H1 (cell line): ENCODE measurements around the gene CAPZA2. TPM values are rescaled to one million over a fixed set of nuclear protein-coding genes. Genes with fewer than 3 reads are reported as not detected.

Experiments used
- CHD7 ChIP-seq: fragments of 300-600 bp; sonication (generic); IDR thresholded peaks from 2 replicates; pipeline ENCODE4 v1.7.1; 2012; ENCODE audit warnings: low read length, moderate library complexity, mild to moderate bottlenecking, inconsistent platforms; ENCODE audit not compliant: insufficient replicate concordance
- polyA plus RNA-seq, 7 experiments: library from polyadenylated mRNA; depleted of rRNA in 3 of 7; stranded (reverse) in 5 of 7; unstranded in 2 of 7; fragments of >200 nt in 5 of 7; fragments of 200-250 nt in 2 of 7; gene quantifications; 1 replicate in 5 of 7; 2 replicates in 1 of 7; 4 replicates in 1 of 7; pipeline versions ENCODE4 v1.2.1 to v1.2.3, GENCODE V29; 2011 to 2013; ENCODE audit warnings: missing spikeins in 2 of 7, mixed read lengths in 2 of 7
- total RNA-seq: library from RNA; stranded (reverse); fragmentation: NEBNext Ultra II Directional; extraction: Animal tissue kit (Norgen Biotek cat#: 25700); gene quantifications from 2 replicates; pipeline ENCODE4 v1.2.1, GENCODE V29; 2021

The CAPZA2 gene
- total and polyA plus RNA-seq, 2 of the 8 experiments (the other 6 are each of a cell fraction or from before 2014, with no cell fraction given), result 33.2 to 145 TPM

DNA sequence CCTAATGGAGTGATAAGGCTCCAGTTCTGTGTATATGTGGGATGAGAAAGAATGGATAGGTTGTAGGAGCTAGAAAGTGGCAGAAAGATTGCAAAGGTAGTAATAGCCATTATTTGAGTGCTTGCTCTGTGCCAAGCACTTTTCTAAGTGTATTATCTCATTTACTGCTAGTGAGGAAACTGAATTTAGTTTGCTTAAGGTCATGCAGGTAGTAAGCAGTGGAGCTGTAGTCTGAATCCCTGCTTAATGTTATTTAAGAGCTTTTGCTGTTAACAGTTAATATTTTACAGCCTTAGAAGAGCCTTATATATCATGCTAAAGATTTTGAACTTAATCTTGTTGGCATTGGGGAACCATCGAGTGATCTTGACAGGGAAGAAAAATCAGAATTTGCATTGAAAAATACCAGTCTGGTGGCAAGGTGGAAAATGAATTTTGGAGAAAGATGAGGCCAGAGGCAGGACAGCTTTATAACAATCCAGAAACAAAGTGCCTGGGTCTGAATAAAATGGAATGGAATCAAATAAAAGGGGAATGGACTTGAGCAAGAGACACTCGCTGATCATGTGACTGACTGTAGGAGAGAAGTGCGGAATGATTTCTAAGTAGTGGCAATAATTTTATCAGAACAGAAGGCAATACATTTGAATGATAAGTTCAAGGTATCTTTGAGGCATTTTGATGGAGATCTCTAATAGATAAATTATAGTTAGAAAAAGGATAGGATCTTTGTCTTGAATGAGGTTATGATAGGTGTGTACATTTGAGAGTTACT, 15.2 kb downstream of the CAPZA2 start (continued):
- no peak for TF ChIP-seq CHD7
